ENCODE measurements around the gene SLC25A4.
A peak's percentile ranks its signal among the peaks of the same experiment; 100 is the strongest.
"Not testable (repeated sequence)": the region's sequence is repeated elsewhere in the genome, so short reads cannot be mapped to it uniquely, and the experiment has no call there.

SLC25A4 gene

GRCh38 chr4:185142912-185143600 lies at the start of gene SLC25A4:
Gene SLC25A4 (plus strand): TSS chr4:185143266. CDS start chr4:185143373, 107 bp downstream.
- Histone ChIP-seq H3K9ac (ENCODE audit: low read depth, low read length) (peak within 1 kb of the TSS; percentile 58), H3K4me3 (ENCODE audit: low read depth, low read length) (peak within 1 kb of the TSS; percentile 77), H3K36me3 (ENCODE audit: control insufficient read depth, insufficient read depth, low read length) (no peaks in the 10 kb centered on the region), H3K27me3 (ENCODE audit: control insufficient read depth, insufficient read depth, low read length) (peaks cover 6% of the 10 kb centered on the region), H3K9me3 (ENCODE audit: control insufficient read depth, insufficient read depth, low read length) (no peaks in the 10 kb centered on the region), H3K4me1 (ENCODE audit: control insufficient read depth, insufficient read depth, low read length) (no peaks in the 10 kb centered on the region)

- Histone ChIP-seq H3K4me1 (ENCODE audit: control insufficient read depth, insufficient read depth, low read length) (no peaks in the 10 kb centered on the region), H3K36me3 (ENCODE audit: control insufficient read depth, insufficient read depth, low read length) (no peaks in the 10 kb centered on the region), H3K9ac (ENCODE audit: low read depth, low read length) (no peak overlapping the region), H3K4me3 (ENCODE audit: low read depth, low read length) (no peak overlapping the region), H3K9me3 (ENCODE audit: control insufficient read depth, insufficient read depth, low read length) (no peaks in the 10 kb centered on the region), H3K27me3 (ENCODE audit: control insufficient read depth, insufficient read depth, low read length) (no peaks in the 10 kb centered on the region)
These were observed 49.5 kb upstream of the SLC25A4 start for GRCh38 chr4:185093603-185094002.

GRCh38 chr4:185096032-185096653 lies 46.9 kb upstream of the SLC25A4 start:
- Histone ChIP-seq H3K4me1 (ENCODE audit: control insufficient read depth, insufficient read depth, low read length) (no peaks in the 10 kb centered on the region), H3K9ac (ENCODE audit: low read depth, low read length) (no peak overlapping the region), H3K9me3 (ENCODE audit: control insufficient read depth, insufficient read depth, low read length) (no peaks in the 10 kb centered on the region), H3K27me3 (ENCODE audit: control insufficient read depth, insufficient read depth, low read length) (no peaks in the 10 kb centered on the region), H3K36me3 (ENCODE audit: control insufficient read depth, insufficient read depth, low read length) (no peaks in the 10 kb centered on the region), H3K4me3 (ENCODE audit: low read depth, low read length) (no peak overlapping the region)

- Histone ChIP-seq H3K36me3 (ENCODE audit: control insufficient read depth, insufficient read depth, low read length) (no peaks in the 10 kb centered on the region), H3K9ac (ENCODE audit: low read depth, low read length) (no peak overlapping the region), H3K4me3 (ENCODE audit: low read depth, low read length) (no peak overlapping the region), H3K9me3 (ENCODE audit: control insufficient read depth, insufficient read depth, low read length) (no peaks in the 10 kb centered on the region), H3K4me1 (ENCODE audit: control insufficient read depth, insufficient read depth, low read length) (no peaks in the 10 kb centered on the region), H3K27me3 (ENCODE audit: control insufficient read depth, insufficient read depth, low read length) (no peaks in the 10 kb centered on the region)
These were observed 44.6 kb upstream of the SLC25A4 start for GRCh38 chr4:185098474-185098873.

- H3K4me3 ChIP-seq (ENCODE audit: low read depth, low read length), result no peak overlapping the region
- no peaks in the 10 kb centered on the region for H3K4me1 ChIP-seq (ENCODE audit: control insufficient read depth, insufficient read depth, low read length)
- no peak overlapping the region for H3K9ac ChIP-seq (ENCODE audit: low read depth, low read length)
- H3K9me3 ChIP-seq (ENCODE audit: control insufficient read depth, insufficient read depth, low read length), result no peaks in the 10 kb centered on the region
- H3K27me3 ChIP-seq (ENCODE audit: control insufficient read depth, insufficient read depth, low read length), result no peaks in the 10 kb centered on the region
- H3K36me3 ChIP-seq (ENCODE audit: control insufficient read depth, insufficient read depth, low read length), result no peaks in the 10 kb centered on the region
These were observed 43.9 kb upstream of the SLC25A4 start for GRCh38 chr4:185099024-185099682.

GRCh38 chr4:185099940-185100339 lies 43.1 kb upstream of the SLC25A4 start:
- no peak overlapping the region for H3K4me3 ChIP-seq (ENCODE audit: low read depth, low read length)
- no peak overlapping the region for H3K9ac ChIP-seq (ENCODE audit: low read depth, low read length)
- no peaks in the 10 kb centered on the region for H3K36me3 ChIP-seq (ENCODE audit: control insufficient read depth, insufficient read depth, low read length)
- H3K9me3 ChIP-seq (ENCODE audit: control insufficient read depth, insufficient read depth, low read length), result no peaks in the 10 kb centered on the region
- H3K27me3 ChIP-seq (ENCODE audit: control insufficient read depth, insufficient read depth, low read length), result no peaks in the 10 kb centered on the region
- no peaks in the 10 kb centered on the region for H3K4me1 ChIP-seq (ENCODE audit: control insufficient read depth, insufficient read depth, low read length)

- H3K9ac ChIP-seq (ENCODE audit: low read depth, low read length), result no peak overlapping the region
- H3K4me1 ChIP-seq (ENCODE audit: control insufficient read depth, insufficient read depth, low read length), result no peaks in the 10 kb centered on the region
- no peaks in the 10 kb centered on the region for H3K9me3 ChIP-seq (ENCODE audit: control insufficient read depth, insufficient read depth, low read length)
- H3K4me3 ChIP-seq (ENCODE audit: low read depth, low read length), result no peak overlapping the region
- no peaks in the 10 kb centered on the region for H3K27me3 ChIP-seq (ENCODE audit: control insufficient read depth, insufficient read depth, low read length)
- H3K36me3 ChIP-seq (ENCODE audit: control insufficient read depth, insufficient read depth, low read length), result no peaks in the 10 kb centered on the region
These were observed 42.6 kb upstream of the SLC25A4 start for GRCh38 chr4:185100423-185100822.

- no peaks in the 10 kb centered on the region for H3K36me3 ChIP-seq (ENCODE audit: control insufficient read depth, insufficient read depth, low read length)
- H3K9me3 ChIP-seq (ENCODE audit: control insufficient read depth, insufficient read depth, low read length), result no peaks in the 10 kb centered on the region
These were observed 41.6 kb upstream of the SLC25A4 start for GRCh38 chr4:185101354-185101890.

GRCh38 chr4:185104733-185105132 lies 38.3 kb upstream of the SLC25A4 start:
- Histone ChIP-seq H3K27me3 (ENCODE audit: control insufficient read depth, insufficient read depth, low read length) (no peaks in the 10 kb centered on the region), H3K36me3 (ENCODE audit: control insufficient read depth, insufficient read depth, low read length) (no peaks in the 10 kb centered on the region), H3K9ac (ENCODE audit: low read depth, low read length) (no peak overlapping the region), H3K4me3 (ENCODE audit: low read depth, low read length) (no peak overlapping the region), H3K9me3 (ENCODE audit: control insufficient read depth, insufficient read depth, low read length) (no peaks in the 10 kb centered on the region), H3K4me1 (ENCODE audit: control insufficient read depth, insufficient read depth, low read length) (peaks cover 9% of the 10 kb centered on the region)

More at GRCh38 chr4:185101354-185101890, 41.6 kb upstream of the SLC25A4 start:
- no peak overlapping the region for H3K9ac ChIP-seq (ENCODE audit: low read depth, low read length)
- no peaks in the 10 kb centered on the region for H3K27me3 ChIP-seq (ENCODE audit: control insufficient read depth, insufficient read depth, low read length)
- H3K4me1 ChIP-seq (ENCODE audit: control insufficient read depth, insufficient read depth, low read length), result no peaks in the 10 kb centered on the region
- no peak overlapping the region for H3K4me3 ChIP-seq (ENCODE audit: low read depth, low read length)

GRCh38 chr4:185106353-185106752 lies 36.7 kb upstream of the SLC25A4 start:
- Histone ChIP-seq H3K9ac (ENCODE audit: low read depth, low read length) (no peak overlapping the region), H3K4me3 (ENCODE audit: low read depth, low read length) (no peak overlapping the region), H3K4me1 (ENCODE audit: control insufficient read depth, insufficient read depth, low read length) (peaks cover 16% of the 10 kb centered on the region), H3K9me3 (ENCODE audit: control insufficient read depth, insufficient read depth, low read length) (no peaks in the 10 kb centered on the region), H3K27me3 (ENCODE audit: control insufficient read depth, insufficient read depth, low read length) (no peaks in the 10 kb centered on the region), H3K36me3 (ENCODE audit: control insufficient read depth, insufficient read depth, low read length) (no peaks in the 10 kb centered on the region)

- not testable (repeated sequence) for H3K4me3 ChIP-seq (ENCODE audit: low read depth, low read length); H3K27me3 ChIP-seq (ENCODE audit: control insufficient read depth, insufficient read depth, low read length); H3K36me3 ChIP-seq (ENCODE audit: control insufficient read depth, insufficient read depth, low read length); H3K9me3 ChIP-seq (ENCODE audit: control insufficient read depth, insufficient read depth, low read length); H3K9ac ChIP-seq (ENCODE audit: low read depth, low read length)
- peaks cover 16% of the 10 kb centered on the region for H3K4me1 ChIP-seq (ENCODE audit: control insufficient read depth, insufficient read depth, low read length)
These were observed 35.5 kb upstream of the SLC25A4 start for GRCh38 chr4:185107574-185107973.
